Smooth muscle cell (in vitro differentiated cells): Measurements from ENCODE around the gene LSM11. TPM values are rescaled to one million over a fixed set of nuclear protein-coding genes. Genes with fewer than 3 reads are reported as not detected.

Experiments used
- DNase-seq: peaks from one replicate; lab custom pipeline; 2025; ENCODE audit not compliant: unreplicated experiment; lab: John Stamatoyannopoulos, UW
- H2AFZ ChIP-seq: fragments of 200-600 bp; sonication (generic); 2 replicates; pipeline ENCODE4 v1.6.0; 2016; ENCODE audit warnings: antibody characterized with exemption, low read depth, mild to moderate bottlenecking
- H3F3A ChIP-seq: fragments of 200-600 bp; sonication (generic); 2 replicates; pipeline ENCODE4 v1.6.0; 2017; ENCODE audit warnings: antibody characterized with exemption, low read depth
- H3K27ac ChIP-seq: fragments of 200-600 bp; sonication (generic); 2 replicates; pipeline ENCODE4 v1.5.1; 2016; ENCODE audit warnings: low read depth, mild to moderate bottlenecking
- H3K27me3 ChIP-seq: fragments of 200-600 bp; sonication (generic); 2 replicates; pipeline ENCODE4 v1.6.1; 2016; ENCODE audit warnings: low read depth, mild to moderate bottlenecking
- H3K36me3 ChIP-seq: fragments of 200-600 bp; sonication (generic); 2 replicates; pipeline ENCODE4 v1.5.1; 2016; ENCODE audit warnings: low read depth
- H3K4me1 ChIP-seq: fragments of 200-600 bp; sonication (generic); 2 replicates; pipeline ENCODE4 v1.5.1; 2016; ENCODE audit warnings: low read depth
- H3K4me2 ChIP-seq: fragments of 200-600 bp; sonication (generic); 2 replicates; pipeline ENCODE4 v1.6.0; 2016; ENCODE audit warnings: mild to moderate bottlenecking
- H3K4me3 ChIP-seq: fragments of 200-600 bp; sonication (generic); 2 replicates; pipeline ENCODE4 v1.5.1; 2016; ENCODE audit warnings: mild to moderate bottlenecking
- H3K79me2 ChIP-seq: fragments of 200-600 bp; sonication (generic); 2 replicates; pipeline ENCODE4 v1.6.0; 2016; ENCODE audit warnings: low read depth, mild to moderate bottlenecking
- H3K9ac ChIP-seq: fragments of 200-600 bp; sonication (generic); 2 replicates; pipeline ENCODE4 v1.6.0; 2016; ENCODE audit warnings: low read depth
- H3K9me3 ChIP-seq: fragments of 200-600 bp; sonication (generic); replicated peaks from 2 replicates; pipeline ENCODE4 v1.5.1; 2016; ENCODE audit warnings: low read depth
- H4K20me1 ChIP-seq: fragments of 200-600 bp; sonication (generic); 2 replicates; pipeline ENCODE4 v1.6.0; 2016; ENCODE audit warnings: low read depth
- CTCF ChIP-seq: fragments of 200-600 bp; sonication (generic); IDR thresholded peaks from 2 replicates; pipeline ENCODE4 v1.5.1; 2017; ENCODE audit warnings: borderline replicate concordance, mild to moderate bottlenecking, antibody characterized with exemption; ENCODE audit not compliant: insufficient read depth, poor library complexity, severe bottlenecking
- WGBS: methylation state at CpG from one replicate; pipeline ENCODE4 v1.1.7; 2016; ENCODE audit warnings: low lambda C conversion rate; 5-methylcytosine and 5-hydroxymethylcytosine counted together
- polyA plus RNA-seq: library from polyadenylated mRNA; unstranded; fragments of >200 nt; fragmentation: Nextera tagmentation; extraction: Ambion mirVana; gene quantifications from 2 replicates; pipeline ENCODE4 v1.2.1, GENCODE V29; 2016
- total RNA-seq: library from RNA; depleted of rRNA; stranded (reverse); fragments of >200 nt; gene quantifications from 2 replicates; pipeline ENCODE4 v1.2.3, GENCODE V29; 2014

LSM11 gene
- total and polyA plus RNA-seq, 2 experiments from 2014 or later = 2.2 to 7.5 TPM

GRCh38 chr5:157766902-157767301 lies 23.4 kb downstream of the LSM11 start:
- no peak overlapping the region for H2AFZ ChIP-seq
- H3K4me2 ChIP-seq = no peak overlapping the region
- 95% methylated on average over 1 of the region's 1 CpG for WGBS
- peaks cover 5% of the 10 kb centered on the region for H3K4me1 ChIP-seq
- H3F3A ChIP-seq = no peaks in the 10 kb centered on the region
- no peak for TF ChIP-seq CTCF
- H3K79me2 ChIP-seq = no peaks in the 10 kb centered on the region
- H3K9me3 ChIP-seq = no peaks in the 10 kb centered on the region
- no peaks in the 10 kb centered on the region for H4K20me1 ChIP-seq
- DNase-seq = no peak
- H3K4me3 ChIP-seq = no peak overlapping the region
- no peak overlapping the region for H3K9ac ChIP-seq
- H3K36me3 ChIP-seq = no peaks in the 10 kb centered on the region
- H3K27ac ChIP-seq = no peak overlapping the region
- no peaks in the 10 kb centered on the region for H3K27me3 ChIP-seq

GRCh38 chr5:157767689-157768088 lies 24.2 kb downstream of the LSM11 start:
- Histone ChIP-seq H3K27ac (no peak overlapping the region), H3K9me3 (no peaks in the 10 kb centered on the region), H3K36me3 (no peaks in the 10 kb centered on the region), H3K4me2 (no peak overlapping the region), H3K79me2 (no peaks in the 10 kb centered on the region), H3K27me3 (no peaks in the 10 kb centered on the region), H3K4me1 (no peaks in the 10 kb centered on the region), H2AFZ (no peak overlapping the region), H3K9ac (no peak overlapping the region), H4K20me1 (no peaks in the 10 kb centered on the region), H3F3A (no peaks in the 10 kb centered on the region), H3K4me3 (no peak overlapping the region)
- TF ChIP-seq CTCF = no peak
- WGBS = 64% methylated on average over 3 of the region's 3 CpGs
- no peak for DNase-seq

GRCh38 chr5:157770665-157771064 lies 27.2 kb downstream of the LSM11 start:
- H3K4me2 ChIP-seq = no peak overlapping the region
- 91% methylated on average over 4 of the region's 4 CpGs for WGBS

More at GRCh38 chr5:157770665-157771064, 27.2 kb downstream of the LSM11 start:
- no peak overlapping the region for H3K4me3 ChIP-seq
- no peaks in the 10 kb centered on the region for H3K79me2 ChIP-seq
- H3F3A ChIP-seq = no peaks in the 10 kb centered on the region
- TF ChIP-seq CTCF = no peak
- H3K27me3 ChIP-seq = no peaks in the 10 kb centered on the region
- H3K9ac ChIP-seq = no peak overlapping the region
- no peaks in the 10 kb centered on the region for H3K36me3 ChIP-seq
- H3K9me3 ChIP-seq = no peaks in the 10 kb centered on the region
- no peak overlapping the region for H2AFZ ChIP-seq
- no peaks in the 10 kb centered on the region for H4K20me1 ChIP-seq
- H3K27ac ChIP-seq = no peak overlapping the region
- H3K4me1 ChIP-seq = no peaks in the 10 kb centered on the region
- no peak for DNase-seq
